H1 (cell line): ENCODE data around the gene UBR2.

Source experiments
- CHD2 ChIP-seq: IDR thresholded peaks from 2 replicates; pipeline ENCODE4 v1.6.1; 2012; ENCODE audit warnings: low read length, improper control_type of control experiment
- POLR2A ChIP-seq, 2 experiments: IDR thresholded peaks; 1 replicate in 1 of 2; 2 replicates in 1 of 2; pipeline ENCODE4 v1.6.1; 2011; ENCODE audit warnings: low read depth in 2 of 2, low read length in 2 of 2, mild to moderate bottlenecking in 2 of 2; ENCODE audit errors: control extremely low read depth in 1 of 2
- SIRT6 ChIP-seq: IDR thresholded peaks from one replicate; pipeline ENCODE4 v1.7.1; 2012; ENCODE audit warnings: low read length, inconsistent platforms
- TF ChIP-seq, protein P1 (sequence below), 3 experiments: IDR thresholded peaks; 1 replicate in 2 of 3; 2 replicates in 1 of 3; pipeline versions ENCODE4 v1.5.1 to v1.6.1; 2011; ENCODE audit warnings: low read length in 3 of 3, mild to moderate bottlenecking in 3 of 3, inconsistent platforms in 2 of 3, low read depth in 1 of 3, moderate library complexity in 1 of 3; ENCODE audit not compliant: insufficient read depth in 1 of 3; ENCODE audit errors: control extremely low read depth in 1 of 3

GRCh38 chr6:42539135-42539534, 24.7 kb upstream of the UBR2 start:
- TF ChIP-seq, protein P1, sequence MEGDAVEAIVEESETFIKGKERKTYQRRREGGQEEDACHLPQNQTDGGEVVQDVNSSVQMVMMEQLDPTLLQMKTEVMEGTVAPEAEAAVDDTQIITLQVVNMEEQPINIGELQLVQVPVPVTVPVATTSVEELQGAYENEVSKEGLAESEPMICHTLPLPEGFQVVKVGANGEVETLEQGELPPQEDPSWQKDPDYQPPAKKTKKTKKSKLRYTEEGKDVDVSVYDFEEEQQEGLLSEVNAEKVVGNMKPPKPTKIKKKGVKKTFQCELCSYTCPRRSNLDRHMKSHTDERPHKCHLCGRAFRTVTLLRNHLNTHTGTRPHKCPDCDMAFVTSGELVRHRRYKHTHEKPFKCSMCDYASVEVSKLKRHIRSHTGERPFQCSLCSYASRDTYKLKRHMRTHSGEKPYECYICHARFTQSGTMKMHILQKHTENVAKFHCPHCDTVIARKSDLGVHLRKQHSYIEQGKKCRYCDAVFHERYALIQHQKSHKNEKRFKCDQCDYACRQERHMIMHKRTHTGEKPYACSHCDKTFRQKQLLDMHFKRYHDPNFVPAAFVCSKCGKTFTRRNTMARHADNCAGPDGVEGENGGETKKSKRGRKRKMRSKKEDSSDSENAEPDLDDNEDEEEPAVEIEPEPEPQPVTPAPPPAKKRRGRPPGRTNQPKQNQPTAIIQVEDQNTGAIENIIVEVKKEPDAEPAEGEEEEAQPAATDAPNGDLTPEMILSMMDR (IDR thresholded peaks at IDR 0.05; ENCODE audit: control extremely low read depth in 1 of 3, insufficient read depth in 1 of 3, low read depth in 1 of 3, low read length in 3 of 3) = no peak
- TF ChIP-seq CHD2 = no peak
- no peak for TF ChIP-seq SIRT6
- no peak for TF ChIP-seq POLR2A (IDR thresholded peaks at IDR 0.05; ENCODE audit: control extremely low read depth in 1 of 2, low read depth in 2 of 2, low read length in 2 of 2)
